K562 (cell line): ENCODE results near the gene FOXN3. TPM values are rescaled to one million over a fixed set of nuclear protein-coding genes. Genes with fewer than 3 reads are reported as not detected.

Experiments
- ATAC-seq: fragments of 200-7000 bp; cut with Tn5 transposase; 3 replicates; pipeline ENCODE4 v1.9.1; 2020; ENCODE audit warnings: moderate library complexity
- BruUV-seq: library from RNA; stranded (reverse); fragments of 400-500 nt; replicated peaks from 2 replicates; lab custom pipeline; 2021; lab: Mats Ljungman, UMichigan
- CTCF ChIA-PET: fragments of 300-600 bp; formaldehyde crosslinking; extraction: SDS; loops from one replicate; lab custom pipeline; 2021; ENCODE audit warnings: low intra/inter-chr PET ratio; lab: Yijun Ruan, JAX
- POLR2A ChIA-PET: fragments of 300-600, 350-650 bp; sonication (Branson Sonifier 250); formaldehyde crosslinking; extraction: SDS; loops from one replicate; lab custom pipeline; 2021; ENCODE audit warnings: antibody characterized with exemption, inconsistent platforms; lab: Yijun Ruan, JAX
- DNase-seq, 4 experiments: peaks; one replicate each; pipeline versions ENCODE4 v3.0.0 to v3.0.0-alpha.2; 2011 to 2018; ENCODE audit warnings: low spot score in 3 of 4, mixed read lengths in 3 of 4; ENCODE audit errors: extremely low read depth in 1 of 4
- FAIRE-seq: peaks from 2 replicates; lab custom pipeline; 2011; peaks lifted over from hg19 to GRCh38; lab: Jason Lieb, UNC
- H2AFZ ChIP-seq: 2 replicates; pipeline ENCODE4 v1.6.0; 2011; ENCODE audit warnings: low read depth, low read length, control low read depth, inconsistent platforms
- H3K27ac ChIP-seq: fragments of 200-600 bp; 3 replicates; pipeline ENCODE4 v1.8.0; 2011; ENCODE audit warnings: low read depth, mild to moderate bottlenecking, control low read depth, inconsistent platforms, low read length, moderate library complexity, mixed read lengths; ENCODE audit errors: extremely low read depth
- H3K27me3 ChIP-seq, 2 experiments: fragments of 300-600 bp in 1 of 2; 2 replicates in 1 of 2; 3 replicates in 1 of 2; pipeline versions ENCODE4 v1.6.0 to v1.8.0; 2011; ENCODE audit warnings: inconsistent platforms in 2 of 2, low read length in 2 of 2, mild to moderate bottlenecking in 1 of 2, mixed read lengths in 1 of 2, moderate library complexity in 1 of 2; ENCODE audit not compliant: control insufficient read depth in 2 of 2, insufficient read depth in 2 of 2
- H3K36me3 ChIP-seq: fragments of 300-600 bp; 3 replicates; pipeline ENCODE4 v1.8.0; 2011; ENCODE audit warnings: mild to moderate bottlenecking, low read length, inconsistent platforms; ENCODE audit not compliant: control insufficient read depth, insufficient read depth
- H3K4me1 ChIP-seq, 2 experiments: fragments of 200-600 bp in 1 of 2; replicated peaks in 1 of 2; 2 replicates in 1 of 2; 3 replicates in 1 of 2; pipeline versions ENCODE4 v1.5.1 to v1.8.0; 2011; ENCODE audit warnings: inconsistent platforms in 2 of 2, low read length in 2 of 2, mild to moderate bottlenecking in 1 of 2, mixed read lengths in 1 of 2, moderate library complexity in 1 of 2; ENCODE audit not compliant: control insufficient read depth in 2 of 2, insufficient read depth in 2 of 2
- H3K4me2 ChIP-seq: 2 replicates; pipeline ENCODE4 v1.6.1; 2011; ENCODE audit warnings: low read length, control low read depth, inconsistent platforms, mixed read lengths; ENCODE audit not compliant: insufficient read depth
- H3K4me3 ChIP-seq: fragments of 200-600 bp; sonication (generic), shearing (Covaris generic); 2 replicates; pipeline ENCODE4 v1.5.1; 2016; ENCODE audit warnings: control low read depth, inconsistent platforms
- H3K79me2 ChIP-seq: fragments of 200-600 bp; 3 replicates; pipeline ENCODE4 v1.8.0; 2011; ENCODE audit warnings: low read length, inconsistent platforms; ENCODE audit not compliant: control insufficient read depth, insufficient read depth
- H3K9ac ChIP-seq, 2 experiments: 2 replicates each; pipeline versions ENCODE4 v1.6.0 to v1.6.1; 2011; ENCODE audit warnings: low read depth in 2 of 2, low read length in 2 of 2, control low read depth in 1 of 2, inconsistent platforms in 1 of 2, mild to moderate bottlenecking in 1 of 2, mixed read lengths in 1 of 2; ENCODE audit not compliant: insufficient read depth in 1 of 2
- H3K9me1 ChIP-seq: one replicate; pipeline ENCODE4 v1.6.0; 2011; ENCODE audit warnings: inconsistent platforms, mild to moderate bottlenecking, low read length, moderate library complexity; ENCODE audit not compliant: control insufficient read depth, insufficient read depth
- H3K9me3 ChIP-seq: replicated peaks from 2 replicates; pipeline ENCODE4 v1.5.1; 2011; ENCODE audit warnings: low read depth, low read length, inconsistent platforms; ENCODE audit not compliant: control insufficient read depth, insufficient read depth
- H4K20me1 ChIP-seq: replicated peaks from 2 replicates; pipeline ENCODE4 v1.6.1; 2011; ENCODE audit warnings: low read length, inconsistent platforms, mixed read lengths; ENCODE audit not compliant: control insufficient read depth, insufficient read depth
- CEBPG ChIP-seq, 3 experiments: fragments of 200-800 bp in 1 of 3; sonication (Bioruptor generic) in 1 of 3; sonication (generic) in 1 of 3; formaldehyde crosslinking in 1 of 3; IDR thresholded peaks in 2 of 3; conservative IDR thresholded peaks in 1 of 3; 2 replicates each; pipeline versions ENCODE4 v1.6.1 to v1.8.0; 2016 to 2022; ENCODE audit warnings: missing compliant biosample characterization in 2 of 3, missing genetic modification characterization in 2 of 3, mild to moderate bottlenecking in 1 of 3, missing genetic modification reagents in 1 of 3
- E2F1 ChIP-seq: sonication (generic); formaldehyde crosslinking; IDR thresholded peaks from 2 replicates; pipeline ENCODE4 v1.8.1; 2023; ENCODE audit warnings: mild to moderate bottlenecking, missing genetic modification reagents, moderate library complexity
- ETV6 ChIP-seq, 3 experiments: fragments of 150-350 bp in 1 of 3; sonication (generic) in 1 of 3; formaldehyde crosslinking in 1 of 3; IDR thresholded peaks; 2 replicates each; pipeline versions ENCODE4 v1.6.1 to v1.8.0; 2014 to 2022; ENCODE audit warnings: borderline replicate concordance in 2 of 3, low read depth in 2 of 3, antibody characterized with exemption in 1 of 3, low read length in 1 of 3, mild to moderate bottlenecking in 1 of 3, missing genetic modification reagents in 1 of 3
- GATA2 ChIP-seq: sonication (generic); formaldehyde crosslinking; IDR thresholded peaks from 2 replicates; pipeline ENCODE4 v1.4.0; 2020; ENCODE audit warnings: mild to moderate bottlenecking, missing genetic modification reagents
- SMARCC2 ChIP-seq: fragments of 450-650 bp; IDR thresholded peaks from 2 replicates; pipeline ENCODE4 v1.6.1; 2017; ENCODE audit warnings: antibody characterized with exemption, moderate library complexity, mild to moderate bottlenecking, low read depth
- TCF7L2 ChIP-seq: fragments of 150-350 bp; IDR thresholded peaks from 2 replicates; pipeline ENCODE4 v1.6.1; 2016; ENCODE audit warnings: low read depth, mild to moderate bottlenecking, low read length, moderate library complexity
- TEAD2 ChIP-seq: fragments of 450-650 bp; IDR thresholded peaks from 2 replicates; pipeline ENCODE4 v1.6.1; 2016; ENCODE audit warnings: missing genetic modification characterization, control low read depth, missing compliant biosample characterization
- ZNF274 ChIP-seq: IDR thresholded peaks from 2 replicates; pipeline ENCODE4 v1.6.1; 2011; ENCODE audit warnings: low read depth, mild to moderate bottlenecking, low read length, moderate library complexity, borderline replicate concordance
- ZNF740 ChIP-seq, 3 experiments: fragments of 200-800 bp in 1 of 3; sonication (Bioruptor generic) in 1 of 3; sonication (generic) in 1 of 3; formaldehyde crosslinking in 1 of 3; IDR thresholded peaks; 2 replicates each; pipeline versions ENCODE4 v1.6.1 to v1.8.0; 2016 to 2022; ENCODE audit warnings: mild to moderate bottlenecking in 2 of 3, missing compliant biosample characterization in 2 of 3, missing genetic modification characterization in 2 of 3, missing genetic modification reagents in 1 of 3
- WGBS: fragments of 100-300 bp; shearing (Covaris generic); methylation state at CpG from one replicate; pipeline ENCODE4 v1.1.6; 2016; ENCODE audit warnings: low coverage, mixed read lengths; ENCODE audit not compliant: insufficient coverage; ENCODE audit errors: missing lambda C conversion rate; 5-methylcytosine and 5-hydroxymethylcytosine counted together
- in situ Hi-C: fragments of 300-500 bp; cut with MboI; formaldehyde crosslinking; loops from 4 replicates; pipeline ENCODE4 v1.15.0; 2018; ENCODE audit warnings: inconsistent platforms, mixed read lengths
- intact Hi-C: fragments of 100-400 bp; cut with micrococcal nuclease; formaldehyde crosslinking; loops from 2 replicates; pipeline ENCODE4 v1.14.2; 2022
- polyA plus RNA-seq, 8 experiments: library from polyadenylated mRNA; depleted of rRNA in 4 of 8; stranded (reverse) in 5 of 8; unstranded in 3 of 8; fragments of >200 nt; fragmentation: Nextera tagmentation in 2 of 8; fragmentation: Illumina TruSeq in 1 of 8; extraction: Ambion mirVana in 2 of 8; extraction: Trizol in 1 of 8; gene quantifications; 2 replicates each; pipeline versions ENCODE4 v1.2.1 to v1.2.3, GENCODE V29; 2011 to 2014; ENCODE audit warnings: inconsistent platforms in 1 of 8, missing spikeins in 1 of 8
- total RNA-seq, 7 experiments: library from RNA; depleted of rRNA in 6 of 7; stranded (reverse); fragments of >200 nt in 6 of 7; fragmentation: Illumina TruSeq in 2 of 7; extraction: Trizol in 2 of 7; gene quantifications; 2 replicates each; pipeline versions ENCODE4 v1.2.1 to v1.2.3, GENCODE V29; 2011 to 2021; ENCODE audit warnings: low replicate concordance in 1 of 7
- TF ChIP-seq, protein P1 (sequence below): fragments of 450-650 bp; conservative IDR thresholded peaks from 2 replicates; pipeline ENCODE4 v1.6.1; 2016; ENCODE audit warnings: missing genetic modification characterization, low read depth, mild to moderate bottlenecking, control low read depth, missing compliant biosample characterization
- TF ChIP-seq, protein P2 (sequence below): sonication (generic); formaldehyde crosslinking; IDR thresholded peaks from 2 replicates; pipeline ENCODE4 v1.8.1; 2023; ENCODE audit warnings: mild to moderate bottlenecking, missing genetic modification reagents

Gene FOXN3
- total and polyA plus RNA-seq, 9 of the 15 experiments (the other 6 are each of a cell fraction or from before 2014, with no cell fraction given), result 0.07 to 1.3 (median 0.40) TPM

DNA sequence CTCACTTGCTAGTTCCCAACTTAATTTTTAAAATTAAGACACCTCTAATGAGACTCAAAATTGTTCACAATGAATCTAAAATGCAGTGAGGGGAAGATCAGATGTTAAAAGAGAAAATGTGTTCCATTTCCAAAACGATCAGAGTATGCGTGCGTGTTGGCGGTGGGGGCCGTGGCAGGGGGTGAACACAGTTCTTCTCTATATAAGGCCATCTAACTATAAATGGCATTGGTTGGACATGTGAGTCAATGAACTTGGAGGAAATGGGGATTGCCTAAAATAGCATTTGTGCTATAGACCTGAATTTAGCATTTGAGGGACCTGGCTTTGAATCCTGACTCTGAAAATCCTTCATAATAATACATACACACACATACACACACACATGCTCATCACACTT, 149.4 kb downstream of the FOXN3 start:
- WGBS, result 29% methylated on average over 5 of the region's 5 CpGs
- BruUV-seq, result no TSS peak
- no peaks in the 10 kb centered on the region for H3K9me1 ChIP-seq
- no peaks in the 10 kb centered on the region for H3K9me3 ChIP-seq
- FAIRE-seq (no peak), DNase-seq (no peak), ATAC-seq (no peak)
- in situ Hi-C loops (no loop called here), intact Hi-C loops (no loop called here)
- H3K36me3 ChIP-seq, result no peaks in the 10 kb centered on the region
- ChIA-PET CTCF (no interaction called here), POLR2A (no interaction called here)
- no peak overlapping the region for H3K4me2 ChIP-seq
- no peaks in the 10 kb centered on the region for H3K4me1 ChIP-seq
- H4K20me1 ChIP-seq, result no peaks in the 10 kb centered on the region
- no peak overlapping the region for H3K9ac ChIP-seq
- H2AFZ ChIP-seq, result no peak overlapping the region
- H3K4me3 ChIP-seq, result no peak overlapping the region
- no peaks in the 10 kb centered on the region for H3K79me2 ChIP-seq
- H3K27me3 ChIP-seq, result peaks cover 0 to 4% of the 10 kb centered on the region in 2 experiments; a peak in 2 of 5 replicates
- H3K27ac ChIP-seq, result no peak overlapping the region
- TF ChIP-seq, protein P1, sequence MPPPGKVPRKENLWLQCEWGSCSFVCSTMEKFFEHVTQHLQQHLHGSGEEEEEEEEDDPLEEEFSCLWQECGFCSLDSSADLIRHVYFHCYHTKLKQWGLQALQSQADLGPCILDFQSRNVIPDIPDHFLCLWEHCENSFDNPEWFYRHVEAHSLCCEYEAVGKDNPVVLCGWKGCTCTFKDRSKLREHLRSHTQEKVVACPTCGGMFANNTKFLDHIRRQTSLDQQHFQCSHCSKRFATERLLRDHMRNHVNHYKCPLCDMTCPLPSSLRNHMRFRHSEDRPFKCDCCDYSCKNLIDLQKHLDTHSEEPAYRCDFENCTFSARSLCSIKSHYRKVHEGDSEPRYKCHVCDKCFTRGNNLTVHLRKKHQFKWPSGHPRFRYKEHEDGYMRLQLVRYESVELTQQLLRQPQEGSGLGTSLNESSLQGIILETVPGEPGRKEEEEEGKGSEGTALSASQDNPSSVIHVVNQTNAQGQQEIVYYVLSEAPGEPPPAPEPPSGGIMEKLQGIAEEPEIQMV (tag), result no peak
- TF ChIP-seq GATA2 (CRISPR knock-in tag) (no peak), CEBPG (CRISPR knock-in tag; IDR thresholded peaks at IDR 0.05) (no peak), CEBPG (tag; conservative IDR thresholded peaks at IDR 0.05 in 1 of 2, IDR thresholded peaks at IDR 0.05 in 1 of 2) (no peak), ZNF740 (CRISPR knock-in tag; IDR thresholded peaks at IDR 0.05) (no peak), ZNF740 (tag; IDR thresholded peaks at IDR 0.05) (no peak), ETV6 (IDR thresholded peaks at IDR 0.05; ENCODE audit: borderline replicate concordance in 1 of 2, low read depth in 2 of 2, low read length in 1 of 2) (no peak), ETV6 (CRISPR knock-in tag; IDR thresholded peaks at IDR 0.05; ENCODE audit: borderline replicate concordance) (no peak), ZNF274 (no peak), E2F1 (no peak), TCF7L2 (no peak), TEAD2 (no peak), SMARCC2 (no peak)
- TF ChIP-seq, protein P2, sequence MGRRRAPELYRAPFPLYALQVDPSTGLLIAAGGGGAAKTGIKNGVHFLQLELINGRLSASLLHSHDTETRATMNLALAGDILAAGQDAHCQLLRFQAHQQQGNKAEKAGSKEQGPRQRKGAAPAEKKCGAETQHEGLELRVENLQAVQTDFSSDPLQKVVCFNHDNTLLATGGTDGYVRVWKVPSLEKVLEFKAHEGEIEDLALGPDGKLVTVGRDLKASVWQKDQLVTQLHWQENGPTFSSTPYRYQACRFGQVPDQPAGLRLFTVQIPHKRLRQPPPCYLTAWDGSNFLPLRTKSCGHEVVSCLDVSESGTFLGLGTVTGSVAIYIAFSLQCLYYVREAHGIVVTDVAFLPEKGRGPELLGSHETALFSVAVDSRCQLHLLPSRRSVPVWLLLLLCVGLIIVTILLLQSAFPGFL (CRISPR knock-in tag), result no peak
